ENCODE results near the gene ADSS1. TPM values are rescaled to one million over a fixed set of nuclear protein-coding genes. Genes with fewer than 3 reads are reported as not detected.

The ADSS1 gene
- total RNA-seq, 3 donors from 2014 or later: 2.0 to 6.0 (median 4.2) TPM

DNA sequence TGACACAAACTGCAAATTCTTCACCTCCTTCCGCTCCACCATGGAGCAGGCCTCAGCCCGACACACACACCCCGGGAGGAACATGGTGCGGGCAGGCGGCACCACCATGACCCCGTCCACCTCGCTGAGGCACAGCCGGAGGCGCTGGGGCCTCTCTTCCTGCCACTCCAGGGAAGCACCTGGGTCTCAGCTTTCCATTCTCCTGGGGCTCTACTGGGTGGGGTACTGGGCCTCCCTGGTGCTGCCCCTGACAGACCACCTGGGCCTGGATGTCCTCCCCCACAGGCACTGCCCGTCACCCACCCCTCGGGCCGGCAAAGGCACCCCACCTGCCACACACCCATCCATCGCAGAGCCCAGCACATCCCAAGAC lies 61.7 kb downstream of the ADSS1 start:
- no peaks in the 10 kb centered on the region for H3K9me3 ChIP-seq
- TF ChIP-seq, protein P1, sequence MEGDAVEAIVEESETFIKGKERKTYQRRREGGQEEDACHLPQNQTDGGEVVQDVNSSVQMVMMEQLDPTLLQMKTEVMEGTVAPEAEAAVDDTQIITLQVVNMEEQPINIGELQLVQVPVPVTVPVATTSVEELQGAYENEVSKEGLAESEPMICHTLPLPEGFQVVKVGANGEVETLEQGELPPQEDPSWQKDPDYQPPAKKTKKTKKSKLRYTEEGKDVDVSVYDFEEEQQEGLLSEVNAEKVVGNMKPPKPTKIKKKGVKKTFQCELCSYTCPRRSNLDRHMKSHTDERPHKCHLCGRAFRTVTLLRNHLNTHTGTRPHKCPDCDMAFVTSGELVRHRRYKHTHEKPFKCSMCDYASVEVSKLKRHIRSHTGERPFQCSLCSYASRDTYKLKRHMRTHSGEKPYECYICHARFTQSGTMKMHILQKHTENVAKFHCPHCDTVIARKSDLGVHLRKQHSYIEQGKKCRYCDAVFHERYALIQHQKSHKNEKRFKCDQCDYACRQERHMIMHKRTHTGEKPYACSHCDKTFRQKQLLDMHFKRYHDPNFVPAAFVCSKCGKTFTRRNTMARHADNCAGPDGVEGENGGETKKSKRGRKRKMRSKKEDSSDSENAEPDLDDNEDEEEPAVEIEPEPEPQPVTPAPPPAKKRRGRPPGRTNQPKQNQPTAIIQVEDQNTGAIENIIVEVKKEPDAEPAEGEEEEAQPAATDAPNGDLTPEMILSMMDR (IDR thresholded peaks at IDR 0.05): no peak
- H3K4me3 ChIP-seq: no peak overlapping the region
- ATAC-seq (no peak), DNase-seq (no peak)
- H3K36me3 ChIP-seq (ENCODE audit: low read depth): no peaks in the 10 kb centered on the region
- H3K4me1 ChIP-seq (ENCODE audit: low read depth): no peaks in the 10 kb centered on the region
- intact Hi-C loops (cut with DNase I, micrococcal nuclease): no loop called here

DNA sequence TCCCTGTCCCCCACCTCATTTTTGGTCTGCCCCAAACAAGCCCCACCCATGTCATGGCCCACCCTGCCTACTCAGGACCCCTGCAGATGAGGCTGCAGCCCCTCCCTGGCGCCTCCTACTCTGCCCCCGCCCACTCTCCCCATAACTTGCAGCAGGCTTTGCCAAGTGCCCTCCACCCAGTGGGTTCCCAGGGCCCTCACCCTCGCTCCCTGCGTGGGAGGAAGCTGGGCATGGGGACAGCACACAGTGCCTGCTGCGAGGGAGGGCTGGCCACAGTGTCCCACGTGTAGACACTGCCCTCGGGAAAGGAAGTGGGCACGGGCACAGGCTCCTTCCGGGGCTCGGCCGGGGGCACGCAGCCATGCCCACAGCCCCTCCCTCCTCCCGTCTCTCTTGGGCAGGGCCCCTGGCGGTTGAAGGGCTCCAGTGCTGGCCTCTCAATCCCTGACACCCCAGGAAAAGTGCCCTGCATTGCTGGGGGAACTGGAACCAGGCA lies 62.1 kb downstream of the ADSS1 start:
- H3K36me3 ChIP-seq (ENCODE audit: low read depth): no peaks in the 10 kb centered on the region
- no peak overlapping the region for H3K4me3 ChIP-seq
- intact Hi-C loops (cut with DNase I, micrococcal nuclease): no loop called here
- DNase-seq (no peak), ATAC-seq (no peak)
- H3K9me3 ChIP-seq: no peaks in the 10 kb centered on the region
- no peaks in the 10 kb centered on the region for H3K4me1 ChIP-seq (ENCODE audit: low read depth)
- TF ChIP-seq, protein P1 (IDR thresholded peaks at IDR 0.05): no peak

DNA sequence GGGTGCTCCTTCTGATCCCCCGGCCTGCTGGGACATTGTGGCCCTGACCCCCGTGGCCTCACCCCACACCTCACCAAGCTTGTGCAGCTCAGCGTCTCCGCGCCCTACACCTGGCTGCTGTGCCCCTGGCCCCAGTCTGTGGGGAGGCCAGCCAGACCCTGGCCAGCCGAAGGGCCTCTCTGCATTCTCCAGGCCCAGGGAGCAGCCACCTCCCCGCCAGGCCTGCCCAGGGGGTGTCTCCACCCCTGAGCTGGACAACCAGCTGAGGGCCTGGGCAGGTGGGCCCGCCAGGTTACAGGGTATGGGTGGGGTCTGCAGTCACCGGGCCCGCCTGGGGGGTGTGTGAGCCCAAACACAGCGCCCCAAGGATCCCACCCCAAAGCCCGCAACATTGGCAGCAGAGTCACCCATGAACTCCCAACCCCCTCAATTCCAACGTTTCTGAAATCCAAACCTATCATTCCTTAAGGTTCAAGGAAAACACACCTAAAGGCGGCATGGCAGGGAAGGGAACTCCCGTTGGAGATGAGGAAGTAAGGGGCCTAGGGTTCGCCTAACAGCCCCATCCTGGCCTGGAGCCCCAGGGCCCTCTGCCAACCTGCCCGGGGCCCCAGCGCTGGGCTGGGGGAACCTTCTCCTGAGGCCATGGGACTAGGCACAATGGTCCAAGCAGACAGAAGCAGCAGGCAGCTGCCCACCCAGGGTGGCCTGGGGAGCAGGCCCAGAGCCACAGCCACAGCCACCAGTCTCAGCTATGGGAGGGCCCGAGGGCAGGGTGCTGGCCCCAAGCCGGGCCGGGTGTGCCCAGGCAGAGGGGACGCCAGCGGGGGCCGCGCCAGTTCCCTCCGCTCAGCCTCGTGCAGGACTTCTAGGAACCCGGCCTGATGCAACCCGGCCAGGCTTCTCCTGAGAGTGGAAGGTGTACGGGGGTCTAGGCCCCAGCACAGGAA lies 63.0 kb downstream of the ADSS1 start:
- intact Hi-C loops (cut with DNase I, micrococcal nuclease): no loop called here
- H3K36me3 ChIP-seq (ENCODE audit: low read depth): no peaks in the 10 kb centered on the region
- ATAC-seq: no peak
- TF ChIP-seq, protein P1 (IDR thresholded peaks at IDR 0.05): no peak
- no peak overlapping the region for H3K4me3 ChIP-seq
- no peaks in the 10 kb centered on the region for H3K4me1 ChIP-seq (ENCODE audit: low read depth)
- no peaks in the 10 kb centered on the region for H3K9me3 ChIP-seq
- no peak for DNase-seq

DNA sequence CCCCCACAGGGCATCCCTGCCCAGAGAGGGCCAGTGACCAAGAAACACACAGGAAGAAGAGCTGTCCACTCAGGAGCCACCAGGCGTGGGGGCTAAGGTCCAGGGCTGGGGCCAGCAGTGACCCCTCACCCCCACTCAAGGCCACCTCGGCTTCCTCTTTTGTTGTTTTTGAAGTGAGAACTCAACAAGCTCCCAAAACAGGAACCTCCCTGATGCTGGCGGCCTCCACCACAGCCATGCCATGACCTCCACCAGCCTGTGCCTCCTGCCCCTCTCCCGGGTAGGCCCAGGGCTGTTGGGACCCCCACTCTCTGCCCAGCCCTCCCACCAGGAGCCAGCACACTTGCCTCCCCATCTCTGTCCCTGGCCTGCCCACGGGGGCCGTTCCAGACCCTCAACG lies 63.7 kb downstream of the ADSS1 start:
- H3K36me3 ChIP-seq (ENCODE audit: low read depth): no peaks in the 10 kb centered on the region
- H3K4me1 ChIP-seq (ENCODE audit: low read depth): no peaks in the 10 kb centered on the region
- ATAC-seq: peak; percentile 3
- DNase-seq: no peak
- intact Hi-C loops (cut with DNase I, micrococcal nuclease): no loop called here
- TF ChIP-seq, protein P1 (IDR thresholded peaks at IDR 0.05): no peak
- H3K4me3 ChIP-seq: no peak overlapping the region
- no peaks in the 10 kb centered on the region for H3K9me3 ChIP-seq

DNA sequence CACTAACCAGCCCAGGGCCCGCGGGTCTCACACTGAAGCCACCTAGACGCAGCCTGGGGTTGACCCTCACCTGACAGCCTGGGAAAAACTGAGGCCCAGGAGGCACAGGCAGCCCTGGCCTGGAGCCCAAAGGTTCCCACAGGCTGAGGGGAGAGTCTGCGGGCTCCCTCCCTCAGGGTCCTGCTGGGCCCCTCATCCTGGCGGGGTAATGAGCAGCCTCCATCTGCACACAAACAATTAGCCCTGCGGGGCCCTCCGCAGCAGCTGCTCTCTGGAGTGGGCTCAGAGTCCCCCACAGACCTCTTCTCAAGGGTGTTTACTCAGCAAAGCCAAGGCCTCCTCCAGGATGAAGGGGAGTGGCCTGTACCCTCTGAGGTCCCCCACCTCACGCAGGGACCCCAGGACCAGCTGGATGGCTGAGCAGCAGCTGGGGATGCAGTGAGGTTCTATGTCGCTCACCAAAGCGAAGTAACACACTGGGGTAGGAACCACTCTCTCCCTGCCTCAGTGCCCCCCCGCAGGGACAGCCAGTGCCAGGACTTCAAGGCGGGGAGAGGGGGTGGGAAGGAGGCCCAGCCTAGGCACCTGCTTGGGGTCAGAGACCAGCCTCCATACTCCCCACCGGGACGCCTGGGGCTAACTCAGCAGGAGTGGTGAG lies 64.3 kb downstream of the ADSS1 start:
- intact Hi-C loops (cut with DNase I, micrococcal nuclease): no loop called here
- Histone ChIP-seq H3K36me3 (ENCODE audit: low read depth) (no peaks in the 10 kb centered on the region), H3K4me3 (no peak overlapping the region), H3K4me1 (ENCODE audit: low read depth) (peaks cover 5% of the 10 kb centered on the region), H3K9me3 (no peaks in the 10 kb centered on the region)
- ATAC-seq (no peak), DNase-seq (no peak)
- TF ChIP-seq, protein P1 (IDR thresholded peaks at IDR 0.05): no peak

Measured in mucosa of descending colon (tissue), 3 donors.